Placental pericyte (primary cell): ENCODE data around the gene MANSC4. TPM values are rescaled to one million over a fixed set of nuclear protein-coding genes. Genes with fewer than 3 reads are reported as not detected.

Experiments
- small RNA-seq: library from RNA; depleted of rRNA; stranded (forward); fragments of <200 nt; gene quantifications from one replicate; pipeline ENCODE3, GENCODE V24; 2012; ENCODE audit warnings: low replicate concordance
- total RNA-seq: library from RNA; depleted of rRNA; stranded (reverse); fragments of >200 nt; gene quantifications from 2 replicates; pipeline ENCODE4 v1.2.3, GENCODE V29; 2012

Gene MANSC4
- total RNA-seq = not detected in 2 replicates

DNA sequence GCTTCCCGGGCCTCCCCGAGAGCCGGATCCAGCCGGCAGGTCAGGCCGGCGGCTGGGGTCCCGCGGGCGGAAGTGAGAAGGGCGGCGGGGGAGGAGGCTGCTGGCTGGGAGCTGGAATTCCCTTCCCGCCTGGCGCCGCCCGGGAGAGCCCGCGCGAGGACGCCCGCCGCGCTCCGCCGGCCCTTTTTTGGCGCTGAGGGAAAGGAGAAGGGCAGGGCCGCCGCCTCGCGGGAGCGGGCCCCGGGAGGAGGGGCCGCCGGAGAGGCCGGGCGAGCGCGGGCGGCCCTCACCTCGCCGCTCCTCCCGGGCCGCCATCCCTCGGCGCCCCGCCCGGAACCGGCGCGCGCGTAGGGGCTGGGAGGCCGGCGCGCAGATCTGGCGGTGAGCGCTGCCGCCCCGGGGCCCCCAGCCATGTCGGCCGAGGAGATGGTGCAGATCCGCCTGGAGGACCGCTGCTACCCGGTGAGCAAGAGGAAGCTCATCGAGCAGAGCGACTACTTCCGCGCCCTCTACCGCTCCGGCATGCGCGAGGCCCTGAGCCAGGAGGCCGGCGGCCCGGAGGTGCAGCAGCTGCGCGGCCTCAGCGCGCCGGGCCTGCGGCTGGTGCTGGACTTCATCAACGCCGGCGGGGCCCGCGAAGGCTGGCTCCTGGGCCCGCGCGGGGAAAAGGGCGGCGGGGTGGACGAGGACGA is at the start of gene MANSC4, which contains the start of gene KLHL42:
Gene MANSC4 (minus strand): TSS at position 317 of the 692 bp plus-strand sequence. CDS start 8,960 bp downstream, outside the sequence.
Gene KLHL42 (plus strand): TSS at position 314 of the 692 bp plus-strand sequence. CDS start 98 bp downstream, at position 412.

Small RNA genes lying within 50 kb of the gene (small RNA-seq; reads per million reads assigned to genes)
- gene RF00019 (not detected), gene RF02271 (not detected)

Other genes starting within 250 kb of the MANSC4 start
- gene REP15, start 83.8 kb downstream of the MANSC4 start, total RNA-seq = 2.0 and 3.7 TPM in 2 replicates
- gene MRPS35, start 69.4 kb downstream of the MANSC4 start, total RNA-seq = 46.6 and 58.6 TPM in 2 replicates
- 22.5 and 78.5 TPM in 2 replicates for gene KLHL42, start within 50 bp of the MANSC4 start, total RNA-seq
- gene PTHLH, start 192.5 kb upstream of the MANSC4 start, total RNA-seq = 1.8 and 11.5 TPM in 2 replicates